Stimulated activated CD4-positive, alpha-beta T cell treated with anti-CD3 and anti-CD28 coated beads, Interleukin-1b, Interleukin-23, amount 100 ng/mL, for 1 hour (primary cell): ENCODE data around the gene PSMF1.
"Not testable (repeated sequence)": the region's sequence is repeated elsewhere in the genome, so short reads cannot be mapped to it uniquely, and the experiment has no call there.

ENCODE experiments used
- DNase-seq, 2 donors: peaks; one replicate each; pipeline ENCODE4 v3.0.0-alpha.2; 2020; ENCODE audit warnings: low read depth in 2 of 2

PSMF1 gene

DNA sequence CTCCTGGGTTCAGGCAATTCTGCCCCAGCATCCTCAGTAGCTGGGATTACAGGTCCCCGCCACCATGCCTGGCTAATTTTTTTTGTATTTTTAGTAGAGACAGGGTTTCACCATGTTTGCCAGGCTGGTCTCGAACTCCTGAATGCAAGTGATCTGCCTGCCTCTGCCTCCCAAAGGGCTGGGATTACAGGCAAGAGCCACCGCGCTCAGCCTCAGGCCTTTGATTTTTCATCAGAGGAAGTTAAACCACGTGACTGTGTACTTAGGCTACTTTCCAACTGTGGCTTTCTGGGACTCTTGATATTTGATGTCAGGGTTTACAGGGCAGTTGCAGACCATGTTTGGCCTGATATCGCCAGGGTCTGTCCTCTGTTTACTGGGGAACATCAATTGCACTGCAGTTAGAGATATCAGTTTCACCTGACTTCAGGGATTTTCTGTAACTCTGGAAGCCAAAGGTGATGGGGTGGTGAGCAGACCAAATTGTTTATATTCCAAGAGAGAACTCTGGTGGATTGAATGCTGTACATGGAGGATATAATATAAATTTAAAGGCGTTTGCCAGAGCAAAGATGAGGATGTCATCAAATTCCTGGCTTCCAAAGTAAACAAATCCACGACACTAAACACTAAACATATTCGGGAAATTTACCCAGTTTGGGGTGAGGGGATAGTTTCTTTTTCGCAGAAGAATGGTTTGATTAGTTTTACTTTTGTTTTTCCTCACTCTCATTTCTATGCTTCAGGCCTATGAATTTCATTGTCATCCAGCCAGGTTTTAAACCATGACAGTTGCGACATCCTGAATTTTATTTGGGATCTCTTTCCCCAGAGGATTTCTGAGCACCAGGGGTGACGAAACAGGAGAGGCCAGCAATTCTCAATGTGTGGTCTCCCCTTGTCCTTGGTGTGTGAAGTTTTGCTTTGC is 4.2 kb downstream of the PSMF1 start:
- DNase-seq, result no peak

DNA sequence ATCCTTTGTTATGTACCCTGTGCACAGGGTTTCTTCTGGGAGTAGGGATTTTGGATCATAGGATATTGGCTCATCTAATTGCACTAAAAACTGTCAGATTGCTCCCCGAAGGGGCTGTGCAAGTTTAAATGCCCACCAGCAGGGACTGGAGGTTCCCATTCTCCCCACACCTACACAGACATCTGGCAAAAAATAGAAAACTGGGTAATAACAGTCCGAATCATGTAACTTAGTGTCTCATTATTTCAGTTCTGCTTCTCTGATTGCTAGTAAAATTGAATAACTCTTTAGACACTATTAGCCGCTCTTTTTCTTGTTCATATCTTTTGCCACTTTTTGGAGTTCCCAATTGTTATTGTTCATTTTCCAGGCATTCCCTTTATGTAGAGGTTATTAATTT is 5.3 kb downstream of the PSMF1 start:
- DNase-seq, result no peak

DNA sequence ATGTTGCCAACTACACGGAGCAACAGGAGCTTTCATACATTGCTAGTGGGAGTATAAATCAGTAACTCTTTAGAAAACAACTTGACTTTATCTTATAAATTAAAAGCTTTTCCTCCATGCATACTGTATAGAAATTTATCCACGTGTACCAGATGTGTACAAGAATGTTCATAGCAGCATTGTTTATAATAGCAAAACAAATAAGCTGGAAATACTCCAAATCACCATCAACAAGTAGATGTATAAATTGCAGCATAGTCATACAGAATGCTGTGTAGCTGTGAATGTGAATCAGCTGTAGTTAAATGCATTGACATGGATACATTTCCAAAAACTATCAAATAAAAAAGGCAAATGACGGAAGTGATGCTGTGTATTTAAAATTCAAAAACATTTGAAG is 6.0 kb downstream of the PSMF1 start:
- no peak for DNase-seq

DNA sequence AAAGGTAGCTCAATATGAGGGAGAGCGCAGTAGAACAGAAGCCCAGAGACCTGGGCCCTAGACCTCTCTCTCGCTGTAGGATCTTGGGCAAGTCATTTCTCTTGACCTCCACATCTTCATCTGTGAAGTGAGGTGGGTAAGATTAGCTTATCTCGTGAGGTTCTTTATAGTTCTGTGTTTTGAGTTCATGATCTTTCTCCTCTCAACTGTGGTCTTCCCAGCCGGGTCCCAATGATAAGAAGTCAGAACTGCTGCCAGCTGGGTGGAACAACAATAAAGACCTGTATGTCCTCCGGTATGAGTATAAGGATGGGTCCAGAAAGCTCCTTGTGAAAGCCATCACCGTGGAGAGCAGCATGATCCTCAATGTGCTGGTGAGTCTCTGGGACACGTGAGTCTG is 6.9 kb downstream of the PSMF1 start:
- DNase-seq, result no peak

DNA sequence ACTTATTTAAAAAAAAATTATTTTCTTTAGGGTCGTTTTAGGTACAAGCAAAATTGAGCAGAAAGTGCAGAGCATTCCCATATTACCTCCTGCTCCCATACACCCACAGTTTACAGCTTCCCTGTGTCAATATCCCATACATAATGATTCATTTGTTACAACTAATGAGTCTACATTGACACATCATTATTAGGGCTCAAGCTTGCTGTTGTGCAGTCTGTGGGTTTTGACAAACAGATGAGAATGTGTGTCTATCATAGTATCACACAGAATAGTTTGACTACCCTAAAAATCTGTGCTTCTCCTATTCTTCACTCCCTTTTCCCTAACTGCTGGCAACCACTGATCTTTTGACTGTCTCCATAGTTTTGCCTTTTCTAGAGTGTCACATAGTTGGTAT is 9.4 kb downstream of the PSMF1 start:
- DNase-seq, result no peak

DNA sequence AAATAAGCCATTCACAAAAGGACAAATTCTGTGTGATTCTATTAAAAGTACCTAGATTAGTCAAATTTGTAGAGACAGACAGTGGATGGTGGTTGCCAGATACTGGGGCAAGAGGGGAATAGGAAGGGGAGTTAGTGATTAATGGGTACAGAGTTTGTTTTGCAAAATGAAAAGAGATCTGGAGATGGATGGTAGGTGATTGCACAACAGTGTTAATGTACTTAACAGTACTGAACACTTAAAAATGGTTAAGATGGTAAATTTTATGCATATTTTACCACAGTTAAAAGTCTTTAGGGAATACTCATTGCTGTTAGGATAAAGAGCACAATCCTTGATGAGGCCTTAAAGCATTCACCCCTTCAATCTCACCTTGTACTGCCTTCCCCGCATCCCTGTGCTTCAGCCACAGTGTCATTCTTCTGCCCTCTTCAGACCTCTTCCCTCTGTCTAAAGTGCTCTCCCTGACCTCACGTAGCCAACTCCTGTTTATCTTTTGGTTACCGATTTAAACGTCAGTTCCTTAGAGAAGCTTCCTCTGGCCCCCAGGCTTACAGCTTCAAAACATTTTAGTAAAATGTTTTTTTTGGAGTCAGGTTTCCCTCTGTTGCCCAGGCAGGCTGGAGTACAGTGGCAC is 11.8 kb downstream of the PSMF1 start:
- no peak for DNase-seq

DNA sequence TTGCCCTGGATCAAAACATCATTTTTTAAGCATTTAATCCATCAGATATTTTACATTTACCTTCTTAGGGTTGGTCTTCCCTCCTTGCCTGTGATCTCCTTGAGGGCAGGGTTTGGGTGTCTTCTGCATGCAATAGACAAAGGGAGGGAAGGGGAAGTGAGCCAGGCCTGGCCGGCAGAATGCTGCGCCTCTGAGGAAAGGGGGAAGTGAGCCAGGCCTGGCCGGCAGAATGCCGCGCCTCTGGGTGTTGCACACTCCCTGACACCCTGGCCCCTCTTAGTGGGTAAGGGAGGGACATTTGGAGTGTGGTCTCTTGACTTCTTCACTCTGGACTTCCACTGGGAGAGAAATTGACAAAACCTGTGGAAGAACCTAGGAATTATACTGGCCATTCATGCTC is 12.4 kb downstream of the PSMF1 start:
- no peak for DNase-seq

- DNase-seq, result no peak
These were observed 13.0 kb downstream of the PSMF1 start for GRCh38 chr20:1131354-1131753.

- DNase-seq, result no peak
These were observed 16.0 kb downstream of the PSMF1 start for GRCh38 chr20:1134355-1134754.

GRCh38 chr20:1134836-1135235 is 16.4 kb downstream of the PSMF1 start:
- no peak for DNase-seq

DNA sequence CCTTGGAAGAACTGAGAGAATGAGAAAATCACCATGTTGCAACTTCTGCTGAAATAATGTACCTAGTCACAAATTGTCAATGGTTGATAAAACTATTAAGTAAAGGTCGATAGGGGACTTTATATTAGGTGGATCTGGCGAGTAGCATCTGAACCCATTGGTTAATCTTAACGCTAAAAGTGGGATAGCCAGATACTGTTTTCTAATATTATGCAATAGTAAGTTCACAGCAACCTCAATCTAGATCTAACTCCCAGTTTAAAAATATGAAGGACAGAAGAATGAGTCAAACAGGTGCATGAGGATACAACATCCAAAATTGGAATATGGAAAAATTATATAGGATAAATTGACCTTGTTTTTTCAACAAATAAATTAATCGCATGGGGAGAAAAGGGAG is 18.8 kb downstream of the PSMF1 start:
- DNase-seq, result no peak

DNA sequence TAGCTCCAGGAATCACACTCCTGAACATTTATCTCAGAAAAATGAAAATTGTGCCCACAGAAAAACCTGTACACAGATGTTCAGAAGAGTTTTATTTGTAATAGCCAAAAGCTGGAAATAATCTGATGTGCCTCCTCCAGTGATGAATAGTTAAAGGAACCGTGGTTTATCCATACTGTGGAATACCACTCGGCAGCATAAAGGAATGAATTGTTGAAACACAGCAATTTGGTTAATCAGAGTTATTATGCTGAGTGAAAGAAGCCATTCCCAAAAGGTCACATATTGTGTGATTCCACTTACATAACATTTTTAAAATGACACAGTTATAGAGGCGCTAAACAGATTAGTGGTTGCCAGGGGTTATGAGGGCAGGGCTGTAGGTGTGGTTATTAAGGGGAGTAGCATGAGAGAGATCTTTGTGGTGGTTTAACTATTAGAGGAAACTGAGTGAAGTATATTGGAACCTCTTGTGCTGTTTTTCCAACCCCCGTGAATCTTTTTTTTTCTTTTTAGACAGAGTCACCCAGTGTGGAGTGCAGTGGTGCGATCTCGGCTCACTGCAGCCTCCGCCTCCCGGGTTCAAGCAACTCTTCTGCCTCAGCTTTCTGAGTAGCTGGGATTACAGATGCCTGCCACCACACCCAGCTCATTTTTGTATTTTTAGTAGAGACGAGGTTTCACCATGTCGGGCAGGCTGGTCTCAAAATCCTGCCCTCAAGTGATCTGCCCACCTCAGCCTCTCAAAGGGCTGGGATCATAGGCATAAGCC is 26.2 kb downstream of the PSMF1 start:
- DNase-seq, result no peak

DNA sequence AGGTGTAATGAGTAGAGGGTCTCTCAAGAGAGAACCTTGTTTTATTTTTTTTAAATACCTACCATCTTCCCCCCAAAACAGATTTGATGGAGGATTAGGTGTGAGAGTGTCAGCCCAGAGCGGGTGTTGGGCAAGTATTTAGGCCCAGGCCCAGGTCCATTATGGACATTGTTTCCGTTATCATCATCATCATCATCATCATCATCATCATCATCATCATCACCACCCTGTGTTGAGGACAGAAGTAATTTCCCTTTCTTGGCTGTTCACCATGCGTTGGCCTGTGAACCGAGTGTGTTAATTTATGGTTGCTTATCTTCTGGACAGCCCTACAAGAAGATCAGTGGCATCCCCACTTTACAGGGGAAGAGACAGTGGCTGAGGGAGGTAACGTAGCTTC is 28.6 kb downstream of the PSMF1 start:
- DNase-seq, result no peak

DNA sequence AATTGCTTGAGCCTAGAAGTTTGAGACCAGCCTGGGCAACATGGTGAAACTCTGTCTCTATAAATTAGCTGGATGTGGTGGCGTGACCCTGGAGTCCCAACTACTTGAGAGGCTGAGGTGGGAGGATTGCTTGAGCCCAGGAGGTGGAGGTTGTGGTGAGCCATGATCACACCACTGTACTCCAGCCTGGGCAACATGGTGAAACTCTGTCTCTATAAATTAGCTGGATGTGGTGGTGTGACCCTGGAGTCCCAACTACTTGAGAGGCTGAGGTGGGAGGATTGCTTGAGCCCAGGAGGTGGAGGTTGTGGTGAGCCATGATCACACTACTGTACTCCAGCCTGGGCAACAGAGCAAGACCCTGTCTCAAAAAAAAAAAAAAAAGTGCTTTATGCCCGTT is 31.4 kb downstream of the PSMF1 start:
- not testable (repeated sequence) for DNase-seq

DNA sequence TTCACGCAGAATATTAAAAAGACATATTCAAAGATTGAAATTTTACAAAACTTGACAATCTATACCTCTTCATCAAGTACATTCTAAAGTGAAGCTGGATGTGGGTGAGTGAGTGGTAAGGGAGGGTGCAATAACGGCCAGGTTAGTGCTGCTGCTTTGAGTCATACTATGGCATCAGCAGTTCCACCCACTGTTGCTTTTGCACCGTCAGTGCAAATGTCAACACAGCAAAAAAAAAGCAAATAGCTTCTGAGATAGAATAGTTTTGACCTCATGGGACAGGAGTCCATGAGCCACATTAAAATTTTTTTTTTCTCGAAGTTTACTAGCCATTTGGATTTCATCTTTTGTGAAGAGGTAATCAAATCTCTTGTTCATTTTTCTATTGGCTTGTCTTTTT is 31.8 kb downstream of the PSMF1 start:
- DNase-seq, result no peak

DNA sequence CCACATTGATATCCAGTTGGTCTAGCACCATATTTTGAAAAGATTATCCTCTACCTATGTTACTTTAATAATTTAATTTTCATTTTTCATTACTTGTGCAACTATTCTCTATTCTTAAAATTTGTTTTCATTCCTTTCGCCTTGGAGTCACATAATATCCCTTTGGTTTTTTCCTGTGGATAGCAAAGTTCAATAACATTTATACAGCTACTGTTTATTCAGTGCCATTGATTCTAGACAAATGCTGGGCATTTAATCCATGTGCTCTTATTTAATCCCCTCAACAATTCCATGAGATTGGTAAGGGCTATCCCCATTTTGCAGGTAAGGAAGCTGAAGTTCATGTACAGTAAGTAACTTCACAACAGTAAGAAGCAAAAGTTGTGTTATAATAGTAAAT is 32.6 kb downstream of the PSMF1 start:
- DNase-seq, result no peak

DNA sequence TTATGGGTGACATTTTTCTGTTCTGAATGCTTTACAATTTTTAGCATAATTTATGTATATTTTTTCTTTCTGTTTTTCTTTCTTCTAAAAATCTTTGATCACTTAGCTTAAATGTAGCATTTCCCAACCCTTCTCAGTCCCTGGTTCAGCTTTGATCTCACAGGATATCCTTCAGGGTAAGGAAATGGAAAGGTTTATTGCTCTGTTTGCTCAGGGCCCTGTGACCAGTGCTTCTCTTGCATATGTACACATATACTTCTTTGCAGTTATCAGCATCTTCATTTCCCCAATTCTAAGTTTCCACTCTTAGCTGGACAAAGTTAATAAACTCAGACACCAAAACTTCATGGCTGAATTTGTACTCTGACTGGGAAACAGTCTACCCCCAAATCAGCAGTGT is 35.8 kb downstream of the PSMF1 start:
- DNase-seq, result no peak

GRCh38 chr20:1154691-1155090 is 36.3 kb downstream of the PSMF1 start:
- DNase-seq, result no peak

DNA sequence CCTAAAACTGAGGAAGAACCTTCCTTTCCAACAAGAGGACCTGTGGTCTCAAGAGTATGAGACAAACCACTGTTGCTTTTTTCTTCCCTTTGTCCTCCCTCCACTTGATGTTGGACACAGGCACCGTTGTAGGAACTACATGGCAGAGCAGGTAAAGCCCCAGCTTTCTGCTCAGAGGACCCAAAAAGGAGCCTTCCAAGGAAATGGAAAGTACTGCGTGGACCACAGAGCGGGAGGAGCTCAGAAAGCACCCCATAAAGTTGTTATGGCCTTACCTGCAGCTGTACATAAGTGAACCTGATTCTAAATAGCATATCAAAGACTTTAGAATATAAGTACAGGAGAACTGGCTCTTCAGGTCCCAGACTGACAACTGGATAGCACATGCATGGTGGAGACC is 36.9 kb downstream of the PSMF1 start:
- no peak for DNase-seq

GRCh38 chr20:1160496-1160895 is 42.1 kb downstream of the PSMF1 start:
- DNase-seq, result no peak

- no peak for DNase-seq
These were observed 42.6 kb downstream of the PSMF1 start for GRCh38 chr20:1160991-1161390.

- no peak for DNase-seq
These were observed 44.7 kb downstream of the PSMF1 start for GRCh38 chr20:1163105-1163504.

GRCh38 chr20:1163653-1164052 is 45.3 kb downstream of the PSMF1 start:
- no peak for DNase-seq
